Colon (tissue), 2 donors: ENCODE data around the gene RRAD.

Source experiments
- FAIRE-seq: peaks from 2 replicates; lab custom pipeline; 2012; peaks lifted over from hg19 to GRCh38; lab: Jason Lieb, UNC
- donor health status: control.
- donor health status: control.

RRAD gene

GRCh38 chr16:66934138-66934838 is 9.0 kb upstream of the RRAD start, which contains the start of gene CIAO2B:
TSS of gene CIAO2B (minus strand) at chr16:66934402. CDS start at chr16:66934364, 38 bp downstream.
- FAIRE-seq: no peak

- FAIRE-seq: no peak
Observed at GRCh38 chr16:66933776-66934137, 8.4 kb upstream of the RRAD start.

DNA sequence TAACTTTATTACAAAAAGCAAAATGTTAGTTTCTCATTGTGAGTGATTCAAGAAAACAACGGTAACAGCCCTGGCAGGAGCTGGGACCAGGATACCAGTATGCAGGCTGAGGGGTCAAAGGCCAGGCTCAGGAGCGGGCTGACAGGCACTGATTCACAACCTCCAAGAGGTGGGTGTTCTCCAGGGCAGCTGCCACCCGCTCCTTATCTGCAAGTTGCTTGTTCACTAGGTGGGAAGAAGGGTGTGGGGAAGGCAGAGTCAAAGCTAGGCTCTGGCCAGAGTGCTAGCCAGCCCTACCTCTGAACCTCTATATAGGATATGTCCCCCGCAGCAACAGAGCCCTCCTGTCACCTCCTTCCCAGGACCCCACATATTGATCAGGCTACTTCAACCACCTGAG is 6.7 kb upstream of the RRAD start:
- no peak for FAIRE-seq

DNA sequence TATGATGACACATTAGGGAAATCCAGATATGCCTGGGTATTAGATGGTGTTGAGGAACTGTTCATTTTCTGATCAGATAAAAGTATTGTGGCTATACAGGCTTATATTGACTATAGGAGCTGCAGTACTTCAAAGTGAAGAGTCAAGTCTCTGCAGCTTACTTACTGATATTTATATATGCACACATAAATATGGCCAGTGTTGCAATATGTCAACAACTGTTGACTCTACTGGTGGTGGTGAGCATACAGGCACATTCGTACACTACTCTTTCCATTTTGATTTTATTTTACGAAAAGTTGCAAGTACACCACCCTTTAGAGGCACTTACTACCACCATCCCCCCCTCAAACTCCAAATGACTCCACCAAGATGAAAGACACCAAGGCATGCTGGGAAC is 6.3 kb upstream of the RRAD start:
- FAIRE-seq: no peak

GRCh38 chr16:66930189-66930588 is 4.9 kb upstream of the RRAD start:
- FAIRE-seq: no peak

GRCh38 chr16:66928702-66929388 is 3.5 kb upstream of the RRAD start:
- FAIRE-seq: no peak

GRCh38 chr16:66927918-66928649 is 2.7 kb upstream of the RRAD start:
- no peak for FAIRE-seq

DNA sequence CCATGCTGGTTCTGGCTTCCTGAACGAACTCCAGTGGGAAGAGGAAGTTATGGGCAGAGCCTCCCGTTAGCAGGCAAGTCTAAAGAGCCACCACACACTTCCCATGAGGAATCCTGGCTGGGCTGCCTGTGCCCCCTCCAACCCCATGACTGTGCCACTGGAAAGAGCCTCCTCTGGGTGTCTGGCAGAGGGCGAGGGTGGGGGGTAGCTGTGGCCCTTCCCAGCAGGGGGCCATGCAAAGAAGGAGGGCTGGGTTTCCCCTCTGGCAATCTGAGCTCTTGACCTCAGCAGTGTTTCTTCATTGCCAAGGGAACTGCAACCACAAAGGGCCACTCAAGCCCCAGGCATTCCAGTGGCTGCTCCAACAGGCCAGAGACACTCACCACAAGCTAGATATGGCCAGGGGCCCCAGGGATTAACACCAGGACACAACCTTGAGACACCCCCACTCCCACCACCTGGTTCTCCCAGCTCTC is 1.7 kb upstream of the RRAD start:
- FAIRE-seq: no peak

- FAIRE-seq: no peak
Observed at GRCh38 chr16:66926171-66926947, 1.0 kb upstream of the RRAD start.

GRCh38 chr16:66924527-66925321 is 611 bp downstream of the RRAD start:
- FAIRE-seq: no peak

DNA sequence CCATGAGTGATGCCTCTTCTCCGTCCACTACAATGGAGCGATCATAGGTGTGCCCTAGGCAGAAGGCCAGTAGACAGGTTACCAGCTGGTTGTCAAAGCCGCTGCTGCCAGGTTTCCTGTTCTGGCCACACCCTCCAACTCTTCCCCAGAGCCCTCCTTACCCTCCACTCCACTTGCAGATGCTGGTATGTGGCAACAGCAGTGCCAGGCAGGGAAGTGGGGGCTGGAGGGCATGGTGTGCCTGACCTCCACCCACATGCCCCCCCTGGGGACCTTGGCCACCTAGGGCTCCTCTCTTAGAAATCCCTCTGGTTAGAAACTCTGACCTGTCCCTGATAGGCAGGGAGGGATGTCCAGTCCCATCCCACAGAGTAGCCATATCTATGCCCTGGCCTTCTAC is 1.5 kb downstream of the RRAD start:
- no peak for FAIRE-seq

- FAIRE-seq: no peak
Observed at GRCh38 chr16:66923247-66923731, 2.0 kb downstream of the RRAD start.

- FAIRE-seq: no peak
Observed at GRCh38 chr16:66921729-66922450, 3.4 kb downstream of the RRAD start.

DNA sequence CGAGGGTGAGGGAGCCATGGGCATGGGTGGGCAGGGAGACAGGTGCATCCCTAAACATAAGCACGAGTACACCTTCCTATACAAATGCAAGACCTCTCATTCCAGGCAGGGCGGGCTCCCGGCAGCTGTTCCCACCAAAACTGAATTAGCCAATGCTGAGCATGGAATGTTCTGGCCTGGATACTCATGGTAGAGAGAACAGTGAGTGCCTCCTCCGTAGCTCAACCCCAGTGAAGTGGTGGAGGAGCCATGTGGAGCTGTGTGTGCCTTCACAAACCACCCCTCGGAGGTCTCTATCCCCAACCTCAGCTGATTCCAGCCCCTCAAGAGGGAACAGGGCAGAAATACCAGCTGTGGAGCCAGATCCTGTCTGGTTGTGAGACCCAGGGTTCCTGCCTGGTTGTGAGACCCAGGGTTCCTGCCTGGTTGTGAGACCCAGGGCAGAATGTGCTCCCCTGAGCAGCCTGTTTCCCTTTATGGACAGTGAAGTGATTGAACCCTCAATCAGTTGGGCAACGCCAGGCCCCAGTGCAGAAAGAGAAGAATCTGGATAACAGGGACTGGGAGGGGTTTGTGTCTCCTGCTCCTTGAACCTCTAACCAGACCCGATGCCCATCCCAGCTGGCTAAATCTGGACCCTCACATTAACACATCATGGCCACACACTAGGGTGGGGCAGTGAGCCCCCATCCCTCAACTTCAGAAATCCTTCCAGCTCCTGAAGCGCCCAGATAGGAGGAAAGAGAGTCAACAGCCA is 4.2 kb downstream of the RRAD start:
- no peak for FAIRE-seq

GRCh38 chr16:66920299-66920590 is 5.1 kb downstream of the RRAD start:
- no peak for FAIRE-seq

GRCh38 chr16:66919569-66920298 is 5.6 kb downstream of the RRAD start:
- no peak for FAIRE-seq

DNA sequence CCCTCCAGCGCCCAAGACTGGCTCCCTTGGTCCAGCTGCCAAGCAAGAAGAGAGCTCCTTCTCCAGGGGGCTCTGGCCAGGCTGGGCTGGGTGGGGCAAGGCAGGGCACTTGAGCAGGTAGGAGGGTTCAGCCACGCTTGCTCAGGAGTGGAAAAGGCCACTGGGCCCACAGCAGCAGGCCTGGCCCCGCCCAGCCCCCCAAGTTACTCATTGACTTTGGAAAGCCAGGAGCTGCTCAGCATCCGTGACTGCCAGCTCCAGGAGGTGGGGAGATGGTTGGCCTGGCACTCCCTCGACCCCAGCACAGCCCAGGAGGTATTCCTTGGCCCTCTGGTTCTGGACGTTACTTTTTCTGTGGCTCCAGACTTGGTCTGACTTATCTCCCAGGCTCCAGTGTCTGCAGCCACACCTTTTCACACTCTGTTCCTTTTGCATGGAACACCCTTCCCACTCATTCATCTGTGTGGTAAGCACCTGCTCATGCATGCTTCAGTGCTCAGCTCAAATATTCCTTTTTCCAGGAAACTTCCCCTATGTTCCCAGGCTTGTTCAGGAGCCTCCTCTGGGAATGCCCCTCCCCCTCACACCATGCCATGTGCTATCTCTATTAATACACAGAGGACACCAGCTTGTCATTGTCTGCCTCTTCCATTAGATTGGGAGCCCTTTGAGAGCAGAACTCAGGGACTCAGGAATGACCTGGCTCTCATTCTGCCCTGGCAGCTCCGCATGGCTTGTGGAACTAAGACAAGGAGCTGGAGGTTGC is 6.3 kb downstream of the RRAD start, which contains the start of gene CDH16:
TSS of gene CDH16 (minus strand) at position 83 of the 766 bp plus-strand sequence. CDS start 820 bp downstream, outside the sequence.
- FAIRE-seq: no peak

GRCh38 chr16:66918355-66918754 is 7.0 kb downstream of the RRAD start:
- no peak for FAIRE-seq
